ENCODE data around the gene HPCAL1. TPM values are rescaled to one million over a fixed set of nuclear protein-coding genes. Genes with fewer than 3 reads are reported as not detected.

HPCAL1 gene
- total and polyA plus RNA-seq, 2 of the 4 experiments (the other 2 are of a cell fraction) = 8.2 to 33.7 TPM

- no peak overlapping the region for H3K18ac ChIP-seq (ENCODE audit: low read depth, low read length)
- no peaks in the 10 kb centered on the region for H3K36me3 ChIP-seq (ENCODE audit: control insufficient read depth, insufficient read depth, low read length)
- no peak overlapping the region for H4K91ac ChIP-seq (ENCODE audit: insufficient read depth, low read depth, low read length)
- no peak overlapping the region for H2AK5ac ChIP-seq (ENCODE audit: low read depth, low read length)
- WGBS, 2 experiments (ENCODE audit: extremely low coverage in 2 of 2, insufficient read length in 1 of 2) = 90% methylated on average over 2 of the region's 22 CpGs; no CpG with 5 or more reads in 1 of the 2 experiments
- intact Hi-C loops (cut with micrococcal nuclease) = no loop called here
- in situ Hi-C loops (cut with MboI; ENCODE audit: low sequenced_read_pairs) = no loop called here
- DNase-seq (no peak), ATAC-seq (ENCODE audit: low read depth) (no peak)
- H3K23ac ChIP-seq (ENCODE audit: low read depth, low read length) = no peak overlapping the region
- H3K56ac ChIP-seq (ENCODE audit: extremely low read depth, insufficient read depth, low read length) = no peak overlapping the region
- H3K14ac ChIP-seq (replicated peaks; ENCODE audit: low read depth, low read length) = no peak overlapping the region
- H2BK120ac ChIP-seq (ENCODE audit: low read depth, low read length) = no peak overlapping the region
- H3K9ac ChIP-seq (ENCODE audit: low read depth, low read length) = no peak overlapping the region
- H3K9me1 ChIP-seq (ENCODE audit: insufficient read depth, low read length) = no peaks in the 10 kb centered on the region
- H2BK20ac ChIP-seq (ENCODE audit: low read depth, low read length) = no peak overlapping the region
- H3K4me2 ChIP-seq (ENCODE audit: low read depth, low read length) = no peak overlapping the region
- TF ChIP-seq CEBPB (IDR thresholded peaks at IDR 0.05; ENCODE audit: low read depth, low read length) = no peak
- no peak for TF ChIP-seq SMC3 (IDR thresholded peaks at IDR 0.05; ENCODE audit: low read depth, low read length)
- TF ChIP-seq POLR2A (IDR thresholded peaks at IDR 0.05; ENCODE audit: low read depth, low read length) = no peak
- no peak for TF ChIP-seq BHLHE40 (IDR thresholded peaks at IDR 0.05; ENCODE audit: low read depth, low read length)
- no peak for TF ChIP-seq USF2 (IDR thresholded peaks at IDR 0.05; ENCODE audit: low read depth, low read length)
- TF ChIP-seq RCOR1 (IDR thresholded peaks at IDR 0.05; ENCODE audit: insufficient replicate concordance, low read length) = no peak
- TF ChIP-seq NFE2L2 (IDR thresholded peaks at IDR 0.05; ENCODE audit: low read depth, low read length) = no peak
- no peak for TF ChIP-seq MAFK (IDR thresholded peaks at IDR 0.05; ENCODE audit: low read depth, low read length)
- TF ChIP-seq CHD1 (IDR thresholded peaks at IDR 0.05; ENCODE audit: low read depth, low read length) = no peak
- no peak for TF ChIP-seq MXI1 (IDR thresholded peaks at IDR 0.05; ENCODE audit: borderline replicate concordance, low read depth, low read length)
- TF ChIP-seq CTCF (conservative IDR thresholded peaks at IDR 0.05; ENCODE audit: low read depth, low read length) = no peak
- no peak for TF ChIP-seq RAD21 (IDR thresholded peaks at IDR 0.05; ENCODE audit: low read length)
- no peak for TF ChIP-seq ELK1 (IDR thresholded peaks at IDR 0.05; ENCODE audit: borderline replicate concordance, low read depth, low read length)
- no peak for TF ChIP-seq RFX5 (IDR thresholded peaks at IDR 0.05; ENCODE audit: low read depth, low read length)
- TF ChIP-seq MAZ (IDR thresholded peaks at IDR 0.05; ENCODE audit: borderline replicate concordance, low read depth, low read length) = no peak
- TF ChIP-seq FOS (IDR thresholded peaks at IDR 0.05; ENCODE audit: low read depth, low read length) = no peak
- no TSS peak for BruUV-seq (replicated peaks)
- H3K9me3 ChIP-seq (ENCODE audit: control insufficient read depth, insufficient read depth, low read length) = no peaks in the 10 kb centered on the region
- H3K79me1 ChIP-seq (ENCODE audit: low read depth in 1 of 2, low read length in 2 of 2) = no peaks in the 10 kb centered on the region
- no peak overlapping the region for H2AFZ ChIP-seq (replicated peaks; ENCODE audit: low read length, poor library complexity)
- H2AK9ac ChIP-seq (replicated peaks; ENCODE audit: low read depth, low read length, poor library complexity) = no peak overlapping the region
- no peaks in the 10 kb centered on the region for H4K20me1 ChIP-seq (ENCODE audit: insufficient read depth, low read length)
- H3K27ac ChIP-seq (ENCODE audit: insufficient read depth, low read length) = no peak overlapping the region
- H4K5ac ChIP-seq (ENCODE audit: low read depth, low read length) = no peak overlapping the region
- no peak overlapping the region for H2BK5ac ChIP-seq (ENCODE audit: low read depth, low read length, poor library complexity, severe bottlenecking)
- H3K4me1 ChIP-seq (ENCODE audit: control insufficient read depth, insufficient read depth, low read length) = no peaks in the 10 kb centered on the region
- no peak overlapping the region for H3K4me3 ChIP-seq (ENCODE audit: insufficient read depth, low read depth, low read length)
- H2BK15ac ChIP-seq (ENCODE audit: low read depth, low read length) = no peak overlapping the region
- CTCF ChIA-PET = no interaction called here
- no peak overlapping the region for H4K8ac ChIP-seq (ENCODE audit: low read depth in 2 of 2, low read length in 2 of 2)
- H3K27me3 ChIP-seq (ENCODE audit: control insufficient read depth, insufficient read depth, low read length) = peaks cover 34% of the 10 kb centered on the region
- dilution Hi-C loops (cut with HindIII; ENCODE audit: low sequenced_read_pairs, unreplicated experiment) = no loop called here
- H3K4ac ChIP-seq (ENCODE audit: low read depth, low read length) = no peak overlapping the region
- POLR2A ChIA-PET (ENCODE audit: unreplicated experiment) = no interaction called here
These were observed 173.3 kb downstream of the HPCAL1 start for GRCh38 chr2:10475811-10476660.
